HepG2 (cell line): ENCODE measurements around the gene INO80B. TPM values are rescaled to one million over a fixed set of nuclear protein-coding genes. Genes with fewer than 3 reads are reported as not detected.

Experiments used
- ADNP ChIP-seq: sonication (generic); formaldehyde crosslinking; IDR thresholded peaks from 2 replicates; pipeline ENCODE4 v1.4.0; 2020; ENCODE audit warnings: missing genetic modification reagents
- AGO2 ChIP-seq: fragments of 200-400 bp; formaldehyde crosslinking; optimal IDR thresholded peaks from 2 replicates; pipeline ENCODE3; 2017; ENCODE audit warnings: mild to moderate bottlenecking, low read depth, low read length, moderate library complexity
- HMG20A ChIP-seq: IDR thresholded peaks from 2 replicates; pipeline ENCODE4 v1.6.1; 2016; ENCODE audit warnings: borderline replicate concordance
- HOXA3 ChIP-seq: sonication (generic); formaldehyde crosslinking; IDR thresholded peaks from 2 replicates; pipeline ENCODE4 v1.5.0; 2020; ENCODE audit warnings: missing genetic modification reagents
- KLF11 ChIP-seq: IDR thresholded peaks from 2 replicates; pipeline ENCODE4 v1.6.1; 2016; ENCODE audit warnings: missing compliant biosample characterization
- MED13 ChIP-seq: sonication (generic); formaldehyde crosslinking; IDR thresholded peaks from 2 replicates; pipeline ENCODE4 v1.5.0; 2020; ENCODE audit warnings: missing genetic modification reagents
- RCOR2 ChIP-seq: IDR thresholded peaks from 2 replicates; pipeline ENCODE4 v1.6.1; 2016; ENCODE audit warnings: missing biosample characterization, missing genetic modification reagents
- ZNF230 ChIP-seq: sonication (generic); formaldehyde crosslinking; IDR thresholded peaks from 2 replicates; pipeline ENCODE4 v1.4.0; 2020; ENCODE audit warnings: mild to moderate bottlenecking, missing genetic modification reagents
- ZNF33A ChIP-seq: sonication (generic); formaldehyde crosslinking; IDR thresholded peaks from 2 replicates; pipeline ENCODE4 v1.5.1; 2020; ENCODE audit warnings: missing genetic modification reagents, mild to moderate bottlenecking, moderate library complexity, borderline replicate concordance
- ZNF558 ChIP-seq: sonication (generic); formaldehyde crosslinking; IDR thresholded peaks from 2 replicates; pipeline ENCODE4 v1.9.0; 2022; ENCODE audit warnings: mild to moderate bottlenecking, missing genetic modification reagents, borderline replicate concordance
- polyA plus RNA-seq, 8 experiments: library from polyadenylated mRNA; depleted of rRNA in 3 of 8; stranded (reverse) in 7 of 8; unstranded in 1 of 8; fragments of >200 nt; fragmentation: Illumina TruSeq in 4 of 8; extraction: Trizol in 4 of 8; gene quantifications; 2 replicates each; pipeline versions ENCODE4 v1.2.1 to v1.2.3, GENCODE V29; 2011 to 2016; ENCODE audit warnings: low read depth in 4 of 8, missing spikeins in 1 of 8, mixed read lengths in 1 of 8; ENCODE audit not compliant: insufficient read depth in 1 of 8
- total RNA-seq, 5 experiments: library from RNA; depleted of rRNA; stranded (reverse); fragments of >200 nt; fragmentation: Illumina TruSeq; extraction: Trizol; gene quantifications; 2 replicates each; pipeline ENCODE4 v1.2.3, GENCODE V29; 2016; ENCODE audit warnings: low read depth in 1 of 5
- TF ChIP-seq, protein P1 (sequence below): IDR thresholded peaks from 2 replicates; pipeline ENCODE4 v1.4.0; 2020; ENCODE audit warnings: mild to moderate bottlenecking, missing genetic modification reagents
- TF ChIP-seq, protein P2 (sequence below): sonication (generic); formaldehyde crosslinking; IDR thresholded peaks from 2 replicates; pipeline ENCODE4 v1.5.1; 2020; ENCODE audit warnings: mild to moderate bottlenecking, missing genetic modification reagents, borderline replicate concordance
- TF ChIP-seq, protein P3 (sequence below): sonication (generic); formaldehyde crosslinking; IDR thresholded peaks from 2 replicates; pipeline ENCODE4 v1.4.0; 2020; ENCODE audit warnings: mild to moderate bottlenecking, low read depth, missing genetic modification reagents
- TF ChIP-seq, protein P4 (sequence below): sonication (generic); formaldehyde crosslinking; IDR thresholded peaks from 2 replicates; pipeline ENCODE4 v1.5.1; 2020; ENCODE audit warnings: mild to moderate bottlenecking, missing genetic modification reagents
- TF ChIP-seq, protein P5 (sequence below): sonication (generic); formaldehyde crosslinking; IDR thresholded peaks from 2 replicates; pipeline ENCODE4 v1.5.0; 2020; ENCODE audit warnings: missing genetic modification reagents, mild to moderate bottlenecking, borderline replicate concordance

Gene INO80B
- total and polyA plus RNA-seq, 2 of the 13 experiments (the other 11 are each of a cell fraction or from before 2014, with no cell fraction given), result 6.2 to 14.5 TPM

DNA sequence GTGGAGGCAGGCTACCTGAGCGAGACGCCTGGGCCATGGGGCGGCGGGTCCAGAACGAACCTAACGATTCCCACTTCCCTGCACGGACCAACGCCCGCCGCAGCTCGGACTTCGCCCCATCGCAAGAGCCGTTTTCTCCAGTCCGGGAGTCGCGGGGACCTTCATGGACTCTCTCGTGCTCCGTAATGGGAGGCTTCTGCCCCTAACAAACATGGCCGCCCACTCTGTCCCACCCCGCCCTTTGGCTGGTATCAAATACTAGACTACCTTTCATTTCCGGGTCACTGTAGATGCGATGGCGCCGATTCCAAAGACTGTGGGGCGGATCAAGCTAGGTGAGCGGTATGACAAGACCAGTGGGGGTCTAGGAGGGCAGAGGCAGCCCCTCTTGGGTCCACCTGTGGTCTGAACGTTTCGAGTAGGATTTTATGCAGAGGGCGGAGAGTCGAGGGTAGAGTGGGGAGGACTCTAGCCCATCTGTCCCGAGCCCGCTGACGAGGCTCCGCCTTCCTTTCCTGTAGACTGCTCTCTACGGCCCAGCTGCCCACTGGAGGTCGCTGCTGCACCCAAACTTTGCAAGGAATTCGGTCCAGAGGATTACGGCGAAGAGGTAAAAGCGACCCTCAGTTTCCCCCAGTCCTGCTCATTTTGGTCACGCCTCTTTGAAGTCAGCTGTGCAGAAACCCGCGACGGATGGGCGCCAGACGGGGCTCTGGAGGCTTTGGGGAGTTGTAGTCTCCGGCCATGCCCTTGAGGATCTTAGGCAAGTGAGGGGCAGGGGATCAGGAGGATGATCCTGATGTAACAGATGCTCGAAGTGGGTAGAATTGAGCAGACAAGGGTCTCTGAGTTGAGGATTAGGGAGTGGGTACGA is 28.2 kb downstream of the INO80B start, which contains the start of the genes CCDC142 and TTC31 (continued):
- TF ChIP-seq, protein P1, sequence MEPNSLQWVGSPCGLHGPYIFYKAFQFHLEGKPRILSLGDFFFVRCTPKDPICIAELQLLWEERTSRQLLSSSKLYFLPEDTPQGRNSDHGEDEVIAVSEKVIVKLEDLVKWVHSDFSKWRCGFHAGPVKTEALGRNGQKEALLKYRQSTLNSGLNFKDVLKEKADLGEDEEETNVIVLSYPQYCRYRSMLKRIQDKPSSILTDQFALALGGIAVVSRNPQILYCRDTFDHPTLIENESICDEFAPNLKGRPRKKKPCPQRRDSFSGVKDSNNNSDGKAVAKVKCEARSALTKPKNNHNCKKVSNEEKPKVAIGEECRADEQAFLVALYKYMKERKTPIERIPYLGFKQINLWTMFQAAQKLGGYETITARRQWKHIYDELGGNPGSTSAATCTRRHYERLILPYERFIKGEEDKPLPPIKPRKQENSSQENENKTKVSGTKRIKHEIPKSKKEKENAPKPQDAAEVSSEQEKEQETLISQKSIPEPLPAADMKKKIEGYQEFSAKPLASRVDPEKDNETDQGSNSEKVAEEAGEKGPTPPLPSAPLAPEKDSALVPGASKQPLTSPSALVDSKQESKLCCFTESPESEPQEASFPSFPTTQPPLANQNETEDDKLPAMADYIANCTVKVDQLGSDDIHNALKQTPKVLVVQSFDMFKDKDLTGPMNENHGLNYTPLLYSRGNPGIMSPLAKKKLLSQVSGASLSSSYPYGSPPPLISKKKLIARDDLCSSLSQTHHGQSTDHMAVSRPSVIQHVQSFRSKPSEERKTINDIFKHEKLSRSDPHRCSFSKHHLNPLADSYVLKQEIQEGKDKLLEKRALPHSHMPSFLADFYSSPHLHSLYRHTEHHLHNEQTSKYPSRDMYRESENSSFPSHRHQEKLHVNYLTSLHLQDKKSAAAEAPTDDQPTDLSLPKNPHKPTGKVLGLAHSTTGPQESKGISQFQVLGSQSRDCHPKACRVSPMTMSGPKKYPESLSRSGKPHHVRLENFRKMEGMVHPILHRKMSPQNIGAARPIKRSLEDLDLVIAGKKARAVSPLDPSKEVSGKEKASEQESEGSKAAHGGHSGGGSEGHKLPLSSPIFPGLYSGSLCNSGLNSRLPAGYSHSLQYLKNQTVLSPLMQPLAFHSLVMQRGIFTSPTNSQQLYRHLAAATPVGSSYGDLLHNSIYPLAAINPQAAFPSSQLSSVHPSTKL (CRISPR knock-in tag), result peak; percentile 69
- TF ChIP-seq ZNF558 (CRISPR knock-in tag) (peak; percentile 28; the same call in 1 of the 2 replicates), ADNP (no peak), ZNF33A (CRISPR knock-in tag) (no peak), HMG20A (CRISPR knock-in tag) (0 out of 2 replicates have a peak, but pooled peaks have one; percentile 6), RCOR2 (CRISPR knock-in tag) (peak; percentile 16; the same call in 1 of the 2 replicates), AGO2 (peak; percentile 50), MED13 (CRISPR knock-in tag) (peak; percentile 43; the same call in 1 of the 2 replicates), ZNF230 (CRISPR knock-in tag) (peak; percentile 84; the same call in 1 of the 2 replicates), KLF11 (peak; percentile 25), HOXA3 (peak; percentile 97)
- TF ChIP-seq, protein P2, sequence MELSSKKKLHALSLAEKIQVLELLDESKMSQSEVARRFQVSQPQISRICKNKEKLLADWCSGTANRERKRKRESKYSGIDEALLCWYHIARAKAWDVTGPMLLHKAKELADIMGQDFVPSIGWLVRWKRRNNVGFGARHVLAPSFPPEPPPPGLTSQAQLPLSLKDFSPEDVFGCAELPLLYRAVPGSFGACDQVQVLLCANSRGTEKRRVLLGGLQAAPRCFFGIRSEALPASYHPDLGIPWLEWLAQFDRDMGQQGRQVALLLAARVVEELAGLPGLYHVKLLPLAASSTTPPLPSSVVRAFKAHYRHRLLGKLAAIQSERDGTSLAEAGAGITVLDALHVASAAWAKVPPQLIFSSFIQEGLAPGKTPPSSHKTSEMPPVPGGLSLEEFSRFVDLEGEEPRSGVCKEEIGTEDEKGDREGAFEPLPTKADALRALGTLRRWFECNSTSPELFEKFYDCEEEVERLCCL (CRISPR knock-in tag), result no peak
- TF ChIP-seq, protein P3, sequence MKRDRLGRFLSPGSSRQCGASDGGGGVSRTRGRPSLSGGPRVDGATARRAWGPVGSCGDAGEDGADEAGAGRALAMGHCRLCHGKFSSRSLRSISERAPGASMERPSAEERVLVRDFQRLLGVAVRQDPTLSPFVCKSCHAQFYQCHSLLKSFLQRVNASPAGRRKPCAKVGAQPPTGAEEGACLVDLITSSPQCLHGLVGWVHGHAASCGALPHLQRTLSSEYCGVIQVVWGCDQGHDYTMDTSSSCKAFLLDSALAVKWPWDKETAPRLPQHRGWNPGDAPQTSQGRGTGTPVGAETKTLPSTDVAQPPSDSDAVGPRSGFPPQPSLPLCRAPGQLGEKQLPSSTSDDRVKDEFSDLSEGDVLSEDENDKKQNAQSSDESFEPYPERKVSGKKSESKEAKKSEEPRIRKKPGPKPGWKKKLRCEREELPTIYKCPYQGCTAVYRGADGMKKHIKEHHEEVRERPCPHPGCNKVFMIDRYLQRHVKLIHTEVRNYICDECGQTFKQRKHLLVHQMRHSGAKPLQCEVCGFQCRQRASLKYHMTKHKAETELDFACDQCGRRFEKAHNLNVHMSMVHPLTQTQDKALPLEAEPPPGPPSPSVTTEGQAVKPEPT (CRISPR knock-in tag), result peak; percentile 57; the same call in 1 of the 2 replicates
- TF ChIP-seq, protein P4, sequence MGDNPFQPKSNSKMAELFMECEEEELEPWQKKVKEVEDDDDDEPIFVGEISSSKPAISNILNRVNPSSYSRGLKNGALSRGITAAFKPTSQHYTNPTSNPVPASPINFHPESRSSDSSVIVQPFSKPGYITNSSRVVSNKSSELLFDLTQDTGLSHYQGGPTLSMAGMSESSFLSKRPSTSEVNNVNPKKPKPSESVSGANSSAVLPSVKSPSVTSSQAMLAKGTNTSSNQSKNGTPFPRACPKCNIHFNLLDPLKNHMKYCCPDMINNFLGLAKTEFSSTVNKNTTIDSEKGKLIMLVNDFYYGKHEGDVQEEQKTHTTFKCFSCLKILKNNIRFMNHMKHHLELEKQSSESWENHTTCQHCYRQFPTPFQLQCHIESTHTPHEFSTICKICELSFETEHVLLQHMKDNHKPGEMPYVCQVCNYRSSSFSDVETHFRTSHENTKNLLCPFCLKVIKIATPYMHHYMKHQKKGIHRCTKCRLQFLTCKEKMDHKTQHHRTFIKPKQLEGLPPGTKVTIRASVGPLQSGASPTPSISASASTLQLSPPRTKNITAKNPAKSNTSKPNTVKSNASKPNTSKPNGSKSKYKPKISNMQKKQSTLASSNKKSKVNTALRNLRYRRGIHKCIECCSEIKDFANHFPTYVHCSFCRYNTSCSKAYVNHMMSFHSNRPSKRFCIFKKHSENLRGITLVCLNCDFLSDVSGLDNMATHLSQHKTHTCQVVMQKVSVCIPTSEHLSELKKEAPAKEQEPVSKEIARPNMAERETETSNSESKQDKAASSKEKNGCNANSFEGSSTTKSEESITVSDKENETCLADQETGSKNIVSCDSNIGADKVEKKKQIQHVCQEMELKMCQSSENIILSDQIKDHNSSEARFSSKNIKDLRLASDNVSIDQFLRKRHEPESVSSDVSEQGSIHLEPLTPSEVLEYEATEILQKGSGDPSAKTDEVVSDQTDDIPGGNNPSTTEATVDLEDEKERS (CRISPR knock-in tag), result peak; percentile 63
- TF ChIP-seq, protein P5, sequence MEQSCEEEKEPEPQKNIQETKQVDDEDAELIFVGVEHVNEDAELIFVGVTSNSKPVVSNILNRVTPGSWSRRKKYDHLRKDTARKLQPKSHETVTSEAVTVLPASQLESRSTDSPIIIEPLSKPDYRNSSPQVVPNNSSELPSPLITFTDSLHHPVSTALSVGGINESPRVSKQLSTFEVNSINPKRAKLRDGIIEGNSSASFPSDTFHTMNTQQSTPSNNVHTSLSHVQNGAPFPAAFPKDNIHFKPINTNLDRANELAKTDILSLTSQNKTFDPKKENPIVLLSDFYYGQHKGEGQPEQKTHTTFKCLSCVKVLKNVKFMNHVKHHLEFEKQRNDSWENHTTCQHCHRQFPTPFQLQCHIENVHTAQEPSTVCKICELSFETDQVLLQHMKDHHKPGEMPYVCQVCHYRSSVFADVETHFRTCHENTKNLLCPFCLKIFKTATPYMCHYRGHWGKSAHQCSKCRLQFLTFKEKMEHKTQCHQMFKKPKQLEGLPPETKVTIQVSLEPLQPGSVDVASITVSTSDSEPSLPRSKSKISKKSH (CRISPR knock-in tag), result peak; percentile 66; the same call in 1 of the 2 replicates
